SU-DHL-6 (cell line): ENCODE data around the gene FOXO6.

Experiments
- EZH2phosphoT487 ChIP-seq: fragments of 200-600 bp; sonication (generic), shearing (Covaris generic); conservative IDR thresholded peaks from 2 replicates; pipeline ENCODE4 v1.6.1; 2018; ENCODE audit warnings: mild to moderate bottlenecking, antibody characterized with exemption, low read length, moderate library complexity, mixed read lengths
- TF ChIP-seq, protein P1 (sequence below): fragments of 200-600 bp; sonication (generic); IDR thresholded peaks from one replicate; pipeline ENCODE4 v1.5.1; 2017; ENCODE audit warnings: antibody characterized with exemption, mild to moderate bottlenecking, low read length, moderate library complexity; ENCODE audit not compliant: insufficient read depth, poor library complexity, severe bottlenecking

DNA sequence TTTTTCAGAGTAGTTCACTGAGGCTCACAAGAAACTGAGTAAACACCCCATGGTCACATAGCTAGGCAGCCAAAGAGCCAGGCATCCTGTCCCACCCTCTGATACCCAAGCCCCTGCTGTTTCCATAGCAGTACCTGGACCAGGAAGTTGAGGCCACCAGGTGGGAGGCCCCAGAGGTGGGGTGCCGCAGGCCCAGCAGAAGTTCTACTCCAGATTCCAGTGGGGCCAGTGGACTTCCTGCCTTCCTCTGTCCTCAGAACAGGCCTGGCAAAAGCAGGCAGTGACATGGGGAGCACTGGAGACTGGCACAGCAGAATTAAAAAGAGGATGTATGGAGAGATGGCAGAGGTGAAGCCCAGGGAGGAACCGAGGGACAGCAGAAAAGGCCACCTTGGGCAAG, 19.0 kb downstream of the FOXO6 start:
- TF ChIP-seq, protein P1, sequence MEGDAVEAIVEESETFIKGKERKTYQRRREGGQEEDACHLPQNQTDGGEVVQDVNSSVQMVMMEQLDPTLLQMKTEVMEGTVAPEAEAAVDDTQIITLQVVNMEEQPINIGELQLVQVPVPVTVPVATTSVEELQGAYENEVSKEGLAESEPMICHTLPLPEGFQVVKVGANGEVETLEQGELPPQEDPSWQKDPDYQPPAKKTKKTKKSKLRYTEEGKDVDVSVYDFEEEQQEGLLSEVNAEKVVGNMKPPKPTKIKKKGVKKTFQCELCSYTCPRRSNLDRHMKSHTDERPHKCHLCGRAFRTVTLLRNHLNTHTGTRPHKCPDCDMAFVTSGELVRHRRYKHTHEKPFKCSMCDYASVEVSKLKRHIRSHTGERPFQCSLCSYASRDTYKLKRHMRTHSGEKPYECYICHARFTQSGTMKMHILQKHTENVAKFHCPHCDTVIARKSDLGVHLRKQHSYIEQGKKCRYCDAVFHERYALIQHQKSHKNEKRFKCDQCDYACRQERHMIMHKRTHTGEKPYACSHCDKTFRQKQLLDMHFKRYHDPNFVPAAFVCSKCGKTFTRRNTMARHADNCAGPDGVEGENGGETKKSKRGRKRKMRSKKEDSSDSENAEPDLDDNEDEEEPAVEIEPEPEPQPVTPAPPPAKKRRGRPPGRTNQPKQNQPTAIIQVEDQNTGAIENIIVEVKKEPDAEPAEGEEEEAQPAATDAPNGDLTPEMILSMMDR: no peak
- TF ChIP-seq EZH2phosphoT487: no peak
